Thyroid gland (tissue), 4 donors: Measurements from ENCODE around the gene GLIS1.

Experiments
- POLR2A ChIP-seq, 2 donors: fragments of 450-650 bp; IDR thresholded peaks; one replicate each; pipeline ENCODE4 v1.6.1; 2017; ENCODE audit warnings: antibody characterized with exemption in 2 of 2, mild to moderate bottlenecking in 2 of 2, moderate library complexity in 1 of 2
- TF ChIP-seq, protein P1 (sequence below), 6 experiments: fragments of 200-600 bp in 3 of 6; fragments of 450-650 bp in 3 of 6; sonication (generic) in 3 of 6; IDR thresholded peaks; one replicate each; pipeline ENCODE4 v1.5.1; 2016 to 2019; ENCODE audit warnings: antibody characterized with exemption in 6 of 6, mild to moderate bottlenecking in 2 of 6, inconsistent platforms in 1 of 6, moderate library complexity in 1 of 6

DNA sequence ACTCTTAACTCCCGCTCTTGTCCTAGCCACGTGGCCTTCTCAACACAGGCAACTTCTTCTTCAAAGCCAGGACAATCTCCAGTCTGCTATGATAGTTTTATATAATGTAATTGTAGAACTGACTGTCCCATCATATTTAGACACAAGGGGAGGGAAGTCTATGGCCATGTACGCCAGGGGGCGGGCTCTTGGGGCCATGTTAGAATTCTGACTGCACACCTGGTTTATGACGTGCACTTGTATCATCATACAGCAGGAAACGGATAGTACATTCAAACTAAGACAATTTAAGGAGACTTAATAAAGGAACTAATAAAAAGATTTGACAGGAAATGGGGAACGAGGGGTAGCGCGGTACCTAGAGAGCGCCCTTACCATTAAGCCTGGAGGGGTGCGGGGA lies 258.3 kb downstream of the GLIS1 start:
- TF ChIP-seq, protein P1, sequence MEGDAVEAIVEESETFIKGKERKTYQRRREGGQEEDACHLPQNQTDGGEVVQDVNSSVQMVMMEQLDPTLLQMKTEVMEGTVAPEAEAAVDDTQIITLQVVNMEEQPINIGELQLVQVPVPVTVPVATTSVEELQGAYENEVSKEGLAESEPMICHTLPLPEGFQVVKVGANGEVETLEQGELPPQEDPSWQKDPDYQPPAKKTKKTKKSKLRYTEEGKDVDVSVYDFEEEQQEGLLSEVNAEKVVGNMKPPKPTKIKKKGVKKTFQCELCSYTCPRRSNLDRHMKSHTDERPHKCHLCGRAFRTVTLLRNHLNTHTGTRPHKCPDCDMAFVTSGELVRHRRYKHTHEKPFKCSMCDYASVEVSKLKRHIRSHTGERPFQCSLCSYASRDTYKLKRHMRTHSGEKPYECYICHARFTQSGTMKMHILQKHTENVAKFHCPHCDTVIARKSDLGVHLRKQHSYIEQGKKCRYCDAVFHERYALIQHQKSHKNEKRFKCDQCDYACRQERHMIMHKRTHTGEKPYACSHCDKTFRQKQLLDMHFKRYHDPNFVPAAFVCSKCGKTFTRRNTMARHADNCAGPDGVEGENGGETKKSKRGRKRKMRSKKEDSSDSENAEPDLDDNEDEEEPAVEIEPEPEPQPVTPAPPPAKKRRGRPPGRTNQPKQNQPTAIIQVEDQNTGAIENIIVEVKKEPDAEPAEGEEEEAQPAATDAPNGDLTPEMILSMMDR (IDR thresholded peaks at IDR 0.05): no peak
- TF ChIP-seq POLR2A (IDR thresholded peaks at IDR 0.05): no peak
